Esophagus squamous epithelium (tissue), 4 donors: ENCODE measurements around the gene SMIM35.
"Not testable (repeated sequence)": the region's sequence is repeated elsewhere in the genome, so short reads cannot be mapped to it uniquely, and the experiment has no call there.

Source experiments
- POLR2A ChIP-seq, 4 donors: fragments of 450-650 bp; IDR thresholded peaks; one replicate each; pipeline ENCODE4 v1.6.1; 2017; ENCODE audit warnings: antibody characterized with exemption in 4 of 4, mild to moderate bottlenecking in 4 of 4, moderate library complexity in 3 of 4
- TF ChIP-seq, protein P1 (sequence below), 6 experiments: fragments of 450-650 bp in 4 of 6; fragments of 200-600 bp in 2 of 6; sonication (generic) in 2 of 6; IDR thresholded peaks; one replicate each; pipeline ENCODE4 v1.5.1; 2016 to 2019; ENCODE audit warnings: antibody characterized with exemption in 6 of 6, mild to moderate bottlenecking in 4 of 6, moderate library complexity in 4 of 6

GRCh38 chr11:118007563-118008270, 79.0 kb downstream of the SMIM35 start:
- TF ChIP-seq, protein P1, sequence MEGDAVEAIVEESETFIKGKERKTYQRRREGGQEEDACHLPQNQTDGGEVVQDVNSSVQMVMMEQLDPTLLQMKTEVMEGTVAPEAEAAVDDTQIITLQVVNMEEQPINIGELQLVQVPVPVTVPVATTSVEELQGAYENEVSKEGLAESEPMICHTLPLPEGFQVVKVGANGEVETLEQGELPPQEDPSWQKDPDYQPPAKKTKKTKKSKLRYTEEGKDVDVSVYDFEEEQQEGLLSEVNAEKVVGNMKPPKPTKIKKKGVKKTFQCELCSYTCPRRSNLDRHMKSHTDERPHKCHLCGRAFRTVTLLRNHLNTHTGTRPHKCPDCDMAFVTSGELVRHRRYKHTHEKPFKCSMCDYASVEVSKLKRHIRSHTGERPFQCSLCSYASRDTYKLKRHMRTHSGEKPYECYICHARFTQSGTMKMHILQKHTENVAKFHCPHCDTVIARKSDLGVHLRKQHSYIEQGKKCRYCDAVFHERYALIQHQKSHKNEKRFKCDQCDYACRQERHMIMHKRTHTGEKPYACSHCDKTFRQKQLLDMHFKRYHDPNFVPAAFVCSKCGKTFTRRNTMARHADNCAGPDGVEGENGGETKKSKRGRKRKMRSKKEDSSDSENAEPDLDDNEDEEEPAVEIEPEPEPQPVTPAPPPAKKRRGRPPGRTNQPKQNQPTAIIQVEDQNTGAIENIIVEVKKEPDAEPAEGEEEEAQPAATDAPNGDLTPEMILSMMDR (IDR thresholded peaks at IDR 0.05) = not testable (repeated sequence)
- peak in 1 of 4 donors; percentile 29 for TF ChIP-seq POLR2A (IDR thresholded peaks at IDR 0.05)
